ENCODE results near the gene CFAP61. TPM values are rescaled to one million over a fixed set of nuclear protein-coding genes. Genes with fewer than 3 reads are reported as not detected.

CFAP61 gene
- total RNA-seq, 3 donors from 2014 or later: 0.33 to 2.4 (median 0.59) TPM

- TF ChIP-seq, protein P1, sequence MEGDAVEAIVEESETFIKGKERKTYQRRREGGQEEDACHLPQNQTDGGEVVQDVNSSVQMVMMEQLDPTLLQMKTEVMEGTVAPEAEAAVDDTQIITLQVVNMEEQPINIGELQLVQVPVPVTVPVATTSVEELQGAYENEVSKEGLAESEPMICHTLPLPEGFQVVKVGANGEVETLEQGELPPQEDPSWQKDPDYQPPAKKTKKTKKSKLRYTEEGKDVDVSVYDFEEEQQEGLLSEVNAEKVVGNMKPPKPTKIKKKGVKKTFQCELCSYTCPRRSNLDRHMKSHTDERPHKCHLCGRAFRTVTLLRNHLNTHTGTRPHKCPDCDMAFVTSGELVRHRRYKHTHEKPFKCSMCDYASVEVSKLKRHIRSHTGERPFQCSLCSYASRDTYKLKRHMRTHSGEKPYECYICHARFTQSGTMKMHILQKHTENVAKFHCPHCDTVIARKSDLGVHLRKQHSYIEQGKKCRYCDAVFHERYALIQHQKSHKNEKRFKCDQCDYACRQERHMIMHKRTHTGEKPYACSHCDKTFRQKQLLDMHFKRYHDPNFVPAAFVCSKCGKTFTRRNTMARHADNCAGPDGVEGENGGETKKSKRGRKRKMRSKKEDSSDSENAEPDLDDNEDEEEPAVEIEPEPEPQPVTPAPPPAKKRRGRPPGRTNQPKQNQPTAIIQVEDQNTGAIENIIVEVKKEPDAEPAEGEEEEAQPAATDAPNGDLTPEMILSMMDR (IDR thresholded peaks at IDR 0.05): no peak
- no peak for TF ChIP-seq POLR2AphosphoS5 (IDR thresholded peaks at IDR 0.05)
- TF ChIP-seq POLR2A (IDR thresholded peaks at IDR 0.05): no peak
- intact Hi-C loops (cut with DNase I; ENCODE audit: low total_unique reads): no loop called here
Measured at GRCh38 chr20:20246996-20247633, 194.8 kb downstream of the CFAP61 start.

GRCh38 chr20:20248620-20249200 lies 196.4 kb downstream of the CFAP61 start:
- no peaks in the 10 kb centered on the region for H3K9me3 ChIP-seq
- H3K27ac ChIP-seq: no peak overlapping the region
- no peak for TF ChIP-seq POLR2A (IDR thresholded peaks at IDR 0.05)
- TF ChIP-seq POLR2AphosphoS5 (IDR thresholded peaks at IDR 0.05): no peak
- TF ChIP-seq, protein P1 (IDR thresholded peaks at IDR 0.05): no peak
- H3K4me3 ChIP-seq: no peak overlapping the region
- DNase-seq (ENCODE audit: low spot score in 2 of 2): no peak
- no peaks in the 10 kb centered on the region for H3K27me3 ChIP-seq
- intact Hi-C loops (cut with DNase I; ENCODE audit: low total_unique reads): no loop called here
- no peaks in the 10 kb centered on the region for H3K36me3 ChIP-seq
- H3K4me1 ChIP-seq: no peaks in the 10 kb centered on the region

More at GRCh38 chr20:20246996-20247633, 194.8 kb downstream of the CFAP61 start:
- no peak overlapping the region for H3K27ac ChIP-seq
- no peaks in the 10 kb centered on the region for H3K4me1 ChIP-seq
- no peaks in the 10 kb centered on the region for H3K36me3 ChIP-seq
- DNase-seq (ENCODE audit: low spot score in 2 of 2): no peak
- H3K27me3 ChIP-seq: no peaks in the 10 kb centered on the region
- no peaks in the 10 kb centered on the region for H3K9me3 ChIP-seq
- no peak overlapping the region for H3K4me3 ChIP-seq

- H3K36me3 ChIP-seq: no peaks in the 10 kb centered on the region
- no peak overlapping the region for H3K4me3 ChIP-seq
- TF ChIP-seq, protein P1 (IDR thresholded peaks at IDR 0.05): no peak
- TF ChIP-seq POLR2AphosphoS5 (IDR thresholded peaks at IDR 0.05) (no peak), POLR2A (IDR thresholded peaks at IDR 0.05) (no peak)
- intact Hi-C loops (cut with DNase I; ENCODE audit: low total_unique reads): no loop called here
- no peaks in the 10 kb centered on the region for H3K27me3 ChIP-seq
- no peak for DNase-seq (ENCODE audit: low spot score in 2 of 2)
- H3K9me3 ChIP-seq: no peaks in the 10 kb centered on the region
- no peaks in the 10 kb centered on the region for H3K4me1 ChIP-seq
- no peak overlapping the region for H3K27ac ChIP-seq
Measured at GRCh38 chr20:20251317-20251716, 199.0 kb downstream of the CFAP61 start.

DNA sequence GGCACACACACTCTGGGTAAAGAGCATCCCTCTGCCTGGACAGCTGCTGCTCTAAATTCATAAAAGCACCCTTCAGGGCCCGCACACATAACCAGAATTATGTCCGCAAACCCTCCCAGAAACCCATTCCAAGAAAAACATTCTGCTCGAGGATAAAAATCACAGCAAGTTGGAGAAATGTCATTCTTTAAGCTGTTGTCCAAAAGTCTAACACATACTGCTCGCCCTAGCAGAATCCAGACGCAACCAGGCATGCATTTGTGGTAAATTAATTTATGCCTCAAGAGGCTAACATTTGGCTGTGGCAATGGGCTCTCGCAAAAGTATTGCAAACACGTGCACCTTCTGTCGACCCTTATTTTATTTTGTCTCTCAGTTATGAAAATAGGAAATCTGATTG lies 199.5 kb downstream of the CFAP61 start:
- intact Hi-C loops (cut with DNase I; ENCODE audit: low total_unique reads): no loop called here
- H3K4me1 ChIP-seq: no peaks in the 10 kb centered on the region
- TF ChIP-seq POLR2A (IDR thresholded peaks at IDR 0.05) (no peak), POLR2AphosphoS5 (IDR thresholded peaks at IDR 0.05) (no peak)
- no peaks in the 10 kb centered on the region for H3K9me3 ChIP-seq
- no peaks in the 10 kb centered on the region for H3K27me3 ChIP-seq
- H3K27ac ChIP-seq: no peak overlapping the region
- H3K4me3 ChIP-seq: no peak overlapping the region
- no peaks in the 10 kb centered on the region for H3K36me3 ChIP-seq
- DNase-seq (ENCODE audit: low spot score in 2 of 2): no peak

- DNase-seq (ENCODE audit: low spot score in 2 of 2): no peak
- no peaks in the 10 kb centered on the region for H3K27me3 ChIP-seq
- no peaks in the 10 kb centered on the region for H3K4me1 ChIP-seq
- H3K27ac ChIP-seq: no peak overlapping the region
- no peaks in the 10 kb centered on the region for H3K36me3 ChIP-seq
- H3K9me3 ChIP-seq: no peaks in the 10 kb centered on the region
- TF ChIP-seq, protein P1 (IDR thresholded peaks at IDR 0.05): no peak
- no peak for TF ChIP-seq POLR2A (IDR thresholded peaks at IDR 0.05)
- H3K4me3 ChIP-seq: no peak overlapping the region
- intact Hi-C loops (cut with DNase I; ENCODE audit: low total_unique reads): no loop called here
Measured at GRCh38 chr20:20253039-20253743, 200.9 kb downstream of the CFAP61 start.

Data from breast epithelium (tissue), 4 donors.